Non-pigmented ciliary epithelial cell (primary cell): ENCODE measurements around the gene PTPN4.

Experiments
- DNase-seq: peaks from one replicate; pipeline ENCODE4 v3.0.0-alpha.2; 2010; ENCODE audit warnings: low read depth

Gene PTPN4

DNA sequence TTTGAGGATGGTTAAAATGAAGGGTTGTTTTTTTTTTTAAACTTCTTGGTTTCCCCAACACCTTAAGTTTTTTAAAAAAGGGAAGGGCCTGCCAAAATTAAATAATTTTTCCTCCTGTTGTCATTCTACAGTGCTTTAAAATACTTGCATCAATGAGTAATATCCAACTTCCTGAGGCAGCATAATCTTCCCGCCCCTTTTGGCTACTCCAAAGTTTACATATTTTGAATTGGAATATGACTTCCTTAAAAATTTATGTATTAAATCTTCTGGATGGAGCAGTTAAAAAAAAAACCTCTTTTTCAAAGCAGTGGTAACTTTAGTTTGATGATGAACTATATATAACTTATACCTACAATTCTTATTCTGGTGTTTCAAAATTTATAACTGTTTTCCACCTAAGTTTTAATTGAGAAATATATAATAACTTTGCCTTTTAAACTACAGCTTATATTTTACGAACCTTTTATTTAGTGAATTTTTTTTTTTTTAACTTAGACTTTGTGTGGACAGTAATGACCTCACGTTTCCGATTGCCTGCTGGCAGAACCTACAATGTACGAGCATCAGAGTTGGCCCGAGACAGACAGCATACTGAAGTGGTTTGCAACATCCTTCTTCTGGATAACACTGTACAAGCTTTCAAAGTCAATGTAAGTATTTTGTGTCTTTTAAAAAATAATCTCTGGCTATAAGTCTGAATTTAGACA lies 49.8 kb downstream of the PTPN4 start:
- DNase-seq: peak; percentile 42

DNA sequence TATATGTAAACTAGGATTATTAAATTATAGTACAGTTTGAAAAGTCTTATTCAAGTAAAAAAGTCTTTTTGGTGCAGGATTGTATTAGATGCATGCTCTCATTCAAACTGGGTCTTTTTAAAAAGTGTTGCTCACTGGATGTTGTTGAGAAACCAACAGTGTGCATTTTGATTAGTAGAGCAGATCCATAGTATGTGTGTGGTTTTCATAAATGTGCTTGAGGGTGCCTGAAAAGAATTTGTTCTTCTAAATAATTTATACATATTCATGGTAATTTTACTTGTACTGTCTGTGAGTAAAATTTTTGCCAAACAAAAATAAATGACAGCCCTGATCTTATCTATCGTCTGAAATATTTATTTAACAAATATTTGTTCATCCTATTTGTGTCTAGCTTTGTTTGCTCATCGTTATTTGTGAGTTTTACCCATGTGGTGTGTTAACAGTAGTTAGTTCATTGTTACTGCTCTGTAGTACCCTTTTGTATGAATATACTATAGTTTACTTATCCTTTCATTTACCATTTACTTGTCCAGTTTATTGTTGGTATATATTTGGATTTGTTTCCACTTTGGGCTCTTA lies 50.4 kb downstream of the PTPN4 start:
- DNase-seq: no peak

DNA sequence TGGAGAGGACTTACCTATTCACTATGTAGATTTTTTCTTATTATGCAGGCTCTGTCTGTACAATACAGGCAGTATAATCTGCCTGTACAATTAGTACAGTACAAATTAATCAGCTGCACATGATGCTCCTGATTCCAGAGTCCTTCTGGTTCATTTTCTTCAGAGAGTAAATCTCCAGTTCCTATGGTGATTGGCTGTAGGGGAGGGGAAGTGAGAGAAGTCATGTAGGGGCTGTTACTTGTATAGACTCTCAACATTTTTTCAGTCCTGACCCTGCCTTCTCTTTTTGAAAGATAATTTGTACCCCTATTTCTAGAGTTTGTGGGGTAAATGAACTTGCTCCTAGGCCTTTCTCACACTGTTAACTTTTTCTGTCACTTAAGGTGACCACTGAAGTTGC lies 54.5 kb downstream of the PTPN4 start:
- no peak for DNase-seq

- DNase-seq: no peak
These were observed 59.1 kb downstream of the PTPN4 start for GRCh38 chr2:119818792-119819191.

DNA sequence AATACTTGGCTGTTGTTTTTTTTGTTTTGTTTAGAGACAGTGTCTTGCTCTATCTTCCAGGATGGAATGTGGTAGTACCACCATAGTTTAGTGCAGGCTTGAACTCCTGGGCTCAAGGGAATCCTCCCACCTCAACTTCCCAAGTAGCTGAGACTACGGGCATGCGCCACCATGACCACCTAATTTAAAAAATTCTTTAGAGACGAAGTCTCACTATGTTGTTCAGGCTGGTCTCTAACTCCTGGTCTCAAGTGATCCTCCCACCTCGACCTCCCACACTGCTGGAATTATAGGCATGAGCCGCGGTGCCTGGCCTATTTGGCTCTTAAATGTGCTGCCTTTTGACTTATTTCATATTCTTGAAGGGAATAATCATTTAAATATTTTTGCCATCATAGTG lies 60.1 kb downstream of the PTPN4 start:
- no peak for DNase-seq

- DNase-seq: no peak
These were observed 60.6 kb downstream of the PTPN4 start for GRCh38 chr2:119820275-119820674.

- DNase-seq: no peak
These were observed 61.5 kb downstream of the PTPN4 start for GRCh38 chr2:119821266-119821665.

- no peak for DNase-seq
These were observed 64.1 kb downstream of the PTPN4 start for GRCh38 chr2:119823734-119824334.

DNA sequence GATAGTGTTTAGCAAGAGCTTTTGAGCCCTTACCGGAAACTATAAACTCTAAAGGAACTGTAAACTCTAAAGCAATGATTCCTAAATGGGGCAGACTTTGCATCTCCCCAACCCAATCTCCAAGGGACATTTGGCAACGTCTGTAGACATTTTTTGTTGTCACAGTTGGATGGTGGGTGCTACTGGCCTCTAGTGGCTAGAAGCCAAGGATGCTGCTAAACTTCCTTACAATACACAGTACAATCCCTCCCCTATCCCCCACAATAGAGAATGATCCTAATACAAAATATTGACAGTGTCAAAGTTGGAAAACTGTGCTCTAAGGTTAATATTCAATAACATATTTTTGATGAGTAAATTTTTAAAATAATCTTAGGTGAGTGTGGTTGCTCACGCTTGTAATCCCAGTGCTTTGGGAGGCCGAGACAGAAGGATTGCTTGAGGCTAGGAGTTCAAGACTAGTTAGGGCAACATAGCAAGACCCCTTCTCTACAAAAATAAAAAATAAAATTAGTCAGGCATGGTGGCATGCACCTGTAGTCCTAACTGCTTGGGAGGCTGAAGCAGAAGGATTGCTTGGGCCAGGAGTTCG lies 66.7 kb downstream of the PTPN4 start:
- no peak for DNase-seq

- no peak for DNase-seq
These were observed 68.3 kb downstream of the PTPN4 start for GRCh38 chr2:119827866-119828507.

GRCh38 chr2:119836455-119837142 lies 76.9 kb downstream of the PTPN4 start:
- no peak for DNase-seq

GRCh38 chr2:119837350-119837749 lies 77.6 kb downstream of the PTPN4 start:
- DNase-seq: no peak

- no peak for DNase-seq
These were observed 78.0 kb downstream of the PTPN4 start for GRCh38 chr2:119837759-119838158.

GRCh38 chr2:119838179-119838578 lies 78.5 kb downstream of the PTPN4 start:
- no peak for DNase-seq

- DNase-seq: no peak
These were observed 81.8 kb downstream of the PTPN4 start for GRCh38 chr2:119841550-119841949.

DNA sequence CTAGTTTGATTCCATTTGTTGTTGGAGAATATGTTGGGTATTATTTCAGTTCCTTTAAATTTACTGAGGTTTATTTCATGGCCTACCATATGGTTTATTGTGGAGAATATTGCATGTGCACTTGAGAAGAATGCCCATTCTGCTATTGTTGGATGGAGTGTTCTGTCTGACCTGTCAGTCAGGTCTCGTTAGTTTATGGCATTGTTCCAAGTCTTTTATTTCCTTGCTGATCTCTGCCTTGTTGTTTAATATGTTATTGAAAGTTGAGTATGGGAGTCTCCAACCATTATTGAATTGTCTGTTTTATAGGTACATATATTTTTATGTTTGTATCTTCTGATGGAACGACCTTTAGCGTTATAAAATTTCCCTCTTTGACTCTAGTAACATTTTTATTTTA lies 86.3 kb downstream of the PTPN4 start:
- no peak for DNase-seq

DNA sequence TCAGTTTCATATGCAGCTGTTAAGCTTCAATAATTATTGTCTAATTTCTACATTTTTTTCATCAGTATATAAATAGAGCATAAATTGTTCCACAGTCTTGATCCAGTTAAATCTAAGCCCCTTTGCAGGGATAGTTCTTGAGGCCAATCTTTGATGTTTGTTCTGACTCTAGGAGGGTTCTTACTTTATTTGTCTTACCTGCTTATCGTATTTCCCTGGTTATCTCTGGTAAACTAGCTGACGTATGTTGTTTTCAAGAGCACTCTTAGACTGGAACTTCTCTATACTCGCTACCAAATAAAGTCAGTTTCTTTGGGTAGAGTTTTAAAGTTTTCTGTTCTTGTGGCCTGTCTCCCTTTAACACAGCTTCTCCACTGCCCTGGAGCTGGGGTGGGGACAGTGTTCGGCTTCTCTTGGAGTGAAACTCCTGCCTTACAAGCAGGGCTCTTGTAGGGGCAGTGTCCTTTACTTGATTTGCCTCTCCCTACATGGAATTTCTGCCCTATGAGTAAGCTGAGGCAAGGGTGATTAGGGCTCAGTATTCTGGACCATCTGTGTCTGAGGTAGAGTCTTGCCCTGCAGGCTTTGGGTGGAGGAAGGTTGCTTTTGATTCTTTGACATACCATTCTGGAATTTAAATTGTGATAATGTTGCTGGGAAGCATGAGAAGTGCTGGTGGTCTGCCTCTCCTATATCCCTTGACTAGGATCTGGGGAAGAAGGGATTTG lies 90.3 kb downstream of the PTPN4 start:
- DNase-seq: no peak

DNA sequence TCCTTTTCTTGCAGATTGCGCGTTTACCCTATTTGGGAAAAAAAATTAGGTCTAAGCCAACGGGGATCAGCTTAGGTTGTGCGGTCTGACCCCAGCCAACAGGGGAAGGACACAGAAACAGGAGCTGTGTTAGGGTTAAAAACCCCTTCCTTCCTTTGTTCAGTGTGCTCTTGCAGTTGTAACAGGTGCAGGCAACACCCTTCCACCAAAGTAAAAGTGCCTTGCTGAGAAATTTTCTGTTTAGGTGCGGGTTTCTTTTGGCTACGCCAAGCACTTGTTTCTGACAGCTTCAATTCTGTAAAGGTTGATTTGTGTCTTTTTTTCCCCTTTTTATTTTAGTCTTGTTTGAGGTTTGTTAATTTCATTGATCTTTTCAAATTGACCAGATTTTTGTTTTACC lies 92.5 kb downstream of the PTPN4 start:
- DNase-seq: no peak

DNA sequence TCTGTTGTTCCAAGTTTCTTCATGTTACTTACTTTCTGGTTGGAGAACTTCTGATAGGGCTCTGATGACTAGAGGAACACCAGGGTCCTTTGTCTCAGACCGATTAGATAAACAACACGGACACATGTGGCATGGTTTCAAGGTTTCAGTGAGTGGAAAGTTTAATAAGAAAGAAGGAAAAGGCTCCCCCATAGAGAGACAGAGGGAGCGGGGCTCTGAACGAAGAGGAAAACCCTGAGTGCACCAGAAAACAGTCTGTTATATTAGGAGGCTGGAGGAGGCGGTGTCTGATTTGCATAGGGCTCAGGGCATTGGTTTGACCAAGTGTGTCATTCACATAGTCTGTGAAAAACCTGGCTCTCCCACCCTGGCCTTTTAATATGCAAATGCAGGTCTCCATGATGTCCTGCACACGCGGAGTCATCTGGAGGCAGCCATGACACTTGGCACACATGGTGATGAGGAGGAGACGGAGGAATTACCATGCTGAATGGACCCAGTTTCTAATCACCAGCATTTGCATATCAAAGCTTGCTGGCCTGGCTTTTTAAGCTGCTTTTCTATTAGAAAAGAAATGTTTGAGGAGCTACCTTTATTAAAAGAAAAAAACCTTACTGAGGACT lies 94.2 kb downstream of the PTPN4 start:
- DNase-seq: no peak

DNA sequence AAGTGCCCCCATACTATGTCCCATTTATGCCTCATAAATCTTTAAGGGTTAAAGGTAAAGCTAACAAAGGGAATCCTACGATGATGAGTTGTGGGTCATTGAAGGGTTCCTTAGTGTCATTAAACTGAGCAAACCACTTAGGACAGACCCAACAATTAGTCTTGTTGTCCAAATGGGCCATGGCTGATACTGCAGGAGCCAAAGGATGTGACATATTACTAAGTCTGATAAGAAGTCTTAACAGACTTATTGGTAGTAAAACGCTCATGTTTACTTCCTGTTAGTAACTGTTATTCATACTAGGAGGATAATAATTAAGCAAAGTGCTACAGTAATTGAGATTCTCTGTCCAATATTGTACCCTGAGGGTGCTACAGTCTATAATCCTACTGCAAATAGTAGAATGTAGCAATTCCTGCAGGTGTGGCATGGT lies 96.8 kb downstream of the PTPN4 start:
- no peak for DNase-seq

- DNase-seq: no peak
These were observed 98.0 kb downstream of the PTPN4 start for GRCh38 chr2:119857742-119858141.
